Colonic mucosa (tissue), 4 donors: Measurements from ENCODE around the gene NDUFS8. TPM values are rescaled to one million over a fixed set of nuclear protein-coding genes. Genes with fewer than 3 reads are reported as not detected.

Experiments
- DNase-seq: peaks from one replicate; pipeline ENCODE4 v3.0.0-alpha.2; 2020
- H3K27ac ChIP-seq: fragments of 200-600 bp; one replicate; pipeline ENCODE4 v1.8.0; 2021
- H3K27me3 ChIP-seq: fragments of 200-600 bp; one replicate; pipeline ENCODE4 v1.8.0; 2021
- H3K36me3 ChIP-seq: fragments of 200-600 bp; one replicate; pipeline ENCODE4 v1.8.0; 2021
- H3K4me1 ChIP-seq: fragments of 200-600 bp; one replicate; pipeline ENCODE4 v1.8.0; 2021; ENCODE audit warnings: mild to moderate bottlenecking
- H3K4me3 ChIP-seq: fragments of 200-600 bp; one replicate; pipeline ENCODE4 v1.8.0; 2021
- H3K9ac ChIP-seq, 2 donors: one replicate each; pipeline ENCODE4 v1.7.0; 2013; ENCODE audit warnings: control low read depth in 2 of 2, low read depth in 2 of 2, low read length in 2 of 2
- H3K9me3 ChIP-seq: fragments of 200-600 bp; one replicate; pipeline ENCODE4 v1.8.0; 2021
- CTCF ChIP-seq: fragments of 200-600 bp; IDR thresholded peaks from one replicate; pipeline ENCODE4 v1.8.0; 2022; ENCODE audit warnings: antibody characterized with exemption, mild to moderate bottlenecking
- intact Hi-C: fragments of 100-400 bp; cut with DNase I; formaldehyde crosslinking; loops from one replicate; pipeline ENCODE4 v1.14.1; 2022
- total RNA-seq, 2 donors: library from RNA; stranded (reverse); fragmentation: NEBNext Ultra II Directional in 1 of 2; extraction: Animal tissue kit (Norgen Biotek cat#: 25700) in 1 of 2; gene quantifications; one replicate each; pipeline ENCODE4 v1.2.1, GENCODE V29; 2021
- donor health status: healthy.
- donor health status: DM: no; HTN: no; CAD: no.
- donor health status: DM: no; HTN: no; CAD: no.

Gene NDUFS8
- total RNA-seq, 2 donors from 2014 or later, result 149 to 247 TPM

GRCh38 chr11:68048681-68049508 lies 18.4 kb downstream of the NDUFS8 start:
- H3K4me3 ChIP-seq, result no peak overlapping the region
- no peak overlapping the region for H3K27ac ChIP-seq
- DNase-seq, result no peak
- H3K36me3 ChIP-seq, result peaks cover 27% of the 10 kb centered on the region
- TF ChIP-seq CTCF, result no peak
- no peaks in the 10 kb centered on the region for H3K9me3 ChIP-seq
- no peak overlapping the region for H3K9ac ChIP-seq
- H3K27me3 ChIP-seq, result no peaks in the 10 kb centered on the region
- no peaks in the 10 kb centered on the region for H3K4me1 ChIP-seq
- intact Hi-C loops, result loop anchor here (10.0 kb wide), 1 partner anchor 156 kb away; no protein-coding TSS in a partner anchor

- intact Hi-C loops, result loop anchor here (10.0 kb wide), 1 partner anchor 155 kb away; no protein-coding TSS in a partner anchor
- H3K27ac ChIP-seq, result no peak overlapping the region
- H3K9ac ChIP-seq, result no peak overlapping the region
- peaks cover 20% of the 10 kb centered on the region for H3K36me3 ChIP-seq
- H3K9me3 ChIP-seq, result no peaks in the 10 kb centered on the region
- DNase-seq, result no peak
- TF ChIP-seq CTCF, result no peak
- H3K27me3 ChIP-seq, result no peaks in the 10 kb centered on the region
- no peaks in the 10 kb centered on the region for H3K4me1 ChIP-seq
- H3K4me3 ChIP-seq, result no peak overlapping the region
Measured at GRCh38 chr11:68049509-68050370, 19.3 kb downstream of the NDUFS8 start.

- TF ChIP-seq CTCF, result no peak
- Histone ChIP-seq H3K9ac (no peak overlapping the region), H3K36me3 (peaks cover 20% of the 10 kb centered on the region), H3K4me3 (no peak overlapping the region), H3K27ac (no peak overlapping the region), H3K9me3 (no peaks in the 10 kb centered on the region), H3K27me3 (no peaks in the 10 kb centered on the region), H3K4me1 (no peaks in the 10 kb centered on the region)
- DNase-seq, result no peak
- intact Hi-C loops, result no loop called here
Measured at GRCh38 chr11:68050371-68050841, 19.9 kb downstream of the NDUFS8 start.

- Histone ChIP-seq H3K4me1 (no peaks in the 10 kb centered on the region), H3K27ac (no peak overlapping the region), H3K27me3 (no peaks in the 10 kb centered on the region), H3K9ac (no peak overlapping the region), H3K4me3 (no peak overlapping the region), H3K9me3 (no peaks in the 10 kb centered on the region), H3K36me3 (peaks cover 15% of the 10 kb centered on the region)
- no peak for DNase-seq
- intact Hi-C loops, result no loop called here
- no peak for TF ChIP-seq CTCF
Measured at GRCh38 chr11:68051191-68052136, 21.0 kb downstream of the NDUFS8 start.
